IPS-20b (cell line): ENCODE results near the gene CD300C.
"Not testable (repeated sequence)": the region's sequence is repeated elsewhere in the genome, so short reads cannot be mapped to it uniquely, and the experiment has no call there.

Experiments
- H3K27ac ChIP-seq: one replicate; pipeline ENCODE4 v1.5.1; 2013; ENCODE audit warnings: low read length
- H3K27me3 ChIP-seq: 2 replicates; pipeline ENCODE4 v1.6.1; 2013; ENCODE audit warnings: mild to moderate bottlenecking, low read length, inconsistent platforms; ENCODE audit not compliant: insufficient read depth
- H3K36me3 ChIP-seq: 2 replicates; pipeline ENCODE4 v1.6.1; 2013; ENCODE audit warnings: low read depth, mild to moderate bottlenecking, inconsistent platforms, low read length, moderate library complexity; ENCODE audit not compliant: insufficient read depth
- H3K4me1 ChIP-seq: 2 replicates; pipeline ENCODE4 v1.6.1; 2013; ENCODE audit warnings: mild to moderate bottlenecking, control low read depth, inconsistent platforms, low read length, moderate library complexity; ENCODE audit not compliant: insufficient read depth
- H3K4me3 ChIP-seq: 2 replicates; pipeline ENCODE4 v1.5.1; 2013; ENCODE audit warnings: mild to moderate bottlenecking, low read length, inconsistent platforms
- H3K9ac ChIP-seq: 2 replicates; pipeline ENCODE4 v1.6.1; 2013; ENCODE audit warnings: low read depth, mild to moderate bottlenecking, inconsistent platforms, low read length, moderate library complexity
- H3K9me3 ChIP-seq: 2 replicates; pipeline ENCODE4 v1.6.1; 2013; ENCODE audit warnings: mild to moderate bottlenecking, low read depth, low read length, inconsistent platforms; ENCODE audit not compliant: insufficient read depth

CD300C gene

GRCh38 chr17:74516561-74517328 is 29.2 kb downstream of the CD300C start:
- H3K27ac ChIP-seq, result no peak overlapping the region
- peaks cover 19% of the 10 kb centered on the region; the same call in 1 of the 2 replicates for H3K9me3 ChIP-seq
- no peak overlapping the region for H3K9ac ChIP-seq
- H3K27me3 ChIP-seq, result peaks cover 5% of the 10 kb centered on the region; the same call in 1 of the 2 replicates
- H3K36me3 ChIP-seq, result no peaks in the 10 kb centered on the region
- no peak overlapping the region for H3K4me3 ChIP-seq
- H3K4me1 ChIP-seq, result no peaks in the 10 kb centered on the region

DNA sequence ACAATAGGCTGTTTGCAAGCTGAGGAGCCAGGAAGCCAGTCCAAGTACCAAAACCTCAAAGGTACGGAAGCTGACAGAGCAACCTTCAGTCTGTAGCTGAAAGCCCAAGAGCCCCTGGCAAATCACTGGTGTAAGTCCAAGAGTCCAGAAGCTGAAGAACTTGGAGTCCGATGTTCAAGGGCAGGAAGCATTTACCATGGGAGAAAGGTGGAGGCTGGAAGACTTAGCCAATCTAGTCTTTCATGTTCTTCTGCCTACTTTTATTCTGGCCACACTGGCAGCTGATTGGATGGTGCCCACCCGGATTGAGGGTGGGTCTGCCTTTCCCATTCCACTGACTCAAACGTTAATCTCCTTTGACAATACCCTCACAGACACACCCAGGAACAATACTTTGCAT is 30.0 kb downstream of the CD300C start:
- Histone ChIP-seq H3K4me3 (no peak overlapping the region), H3K27me3 (peaks cover 5% of the 10 kb centered on the region; the same call in 1 of the 2 replicates), H3K4me1 (no peaks in the 10 kb centered on the region), H3K9ac (no peak overlapping the region), H3K36me3 (no peaks in the 10 kb centered on the region), H3K27ac (no peak overlapping the region), H3K9me3 (peaks cover 19% of the 10 kb centered on the region; the same call in 1 of the 2 replicates)

DNA sequence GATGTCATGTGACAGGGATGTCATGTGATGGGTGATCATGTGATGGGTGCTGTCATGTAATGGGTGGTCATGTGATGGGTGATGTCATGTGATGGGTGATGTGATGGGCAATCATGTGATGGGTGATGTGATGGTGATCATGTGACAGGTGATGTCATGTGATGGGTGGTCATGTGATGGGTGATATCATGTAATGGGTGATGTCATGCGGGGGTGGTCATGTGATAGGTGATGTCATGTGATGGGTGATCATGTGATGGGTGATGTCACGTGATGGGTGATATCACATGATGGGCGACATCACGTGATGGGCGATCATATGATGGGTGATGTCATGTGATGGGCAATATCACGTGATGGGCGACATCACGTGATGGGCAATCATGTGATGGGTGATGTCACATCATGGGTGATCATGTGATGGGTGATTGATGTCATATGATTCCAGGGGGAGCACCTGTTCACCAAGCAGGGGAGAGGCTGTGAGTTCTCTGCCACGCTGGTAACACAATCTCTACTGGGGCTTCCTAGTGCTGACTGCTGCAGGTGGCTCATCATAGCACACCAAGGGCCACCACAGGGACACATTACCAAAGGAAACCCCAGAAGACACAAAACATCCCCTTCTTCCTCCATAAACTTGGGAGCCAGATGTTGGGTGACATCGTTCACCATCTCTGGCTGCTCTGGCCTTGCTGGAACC is 31.1 kb downstream of the CD300C start:
- Histone ChIP-seq H3K27me3 (peaks cover 5% of the 10 kb centered on the region; the same call in 1 of the 2 replicates), H3K4me3 (no peak overlapping the region)

DNA sequence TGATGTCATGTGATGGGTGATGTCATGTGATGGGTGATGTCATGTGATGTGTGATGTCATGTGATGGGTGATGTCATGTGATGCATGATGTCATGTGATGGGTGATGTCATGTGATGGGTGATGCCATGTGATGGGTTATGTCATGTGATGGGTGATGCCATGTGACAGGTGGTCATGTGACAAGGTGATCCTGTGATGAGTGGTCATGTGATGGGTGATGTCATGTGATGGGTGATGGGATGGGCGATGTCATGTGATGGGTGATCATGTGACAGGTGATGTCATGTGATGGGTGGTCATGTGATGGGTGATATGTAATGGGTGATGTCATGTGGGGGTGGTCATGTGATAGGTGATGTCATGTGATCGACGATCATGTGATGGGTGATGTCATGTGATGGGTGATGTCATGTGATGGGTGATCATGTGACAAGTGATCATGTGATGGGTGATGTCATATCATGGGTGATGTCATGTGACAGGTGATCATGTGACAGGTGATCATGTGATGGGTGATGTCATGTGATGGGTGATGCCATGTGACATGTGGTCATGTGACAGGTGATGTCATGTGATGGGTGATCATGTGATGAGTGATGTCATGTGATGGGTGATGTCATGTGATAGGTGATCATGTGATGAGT is 31.8 kb downstream of the CD300C start:
- no peaks in the 10 kb centered on the region for H3K4me1 ChIP-seq
- peaks cover 19% of the 10 kb centered on the region; the same call in 1 of the 2 replicates for H3K9me3 ChIP-seq
- peaks cover 5% of the 10 kb centered on the region; the same call in 1 of the 2 replicates for H3K27me3 ChIP-seq
- no peak overlapping the region for H3K27ac ChIP-seq
- no peak overlapping the region for H3K4me3 ChIP-seq
- no peak overlapping the region for H3K9ac ChIP-seq
- no peaks in the 10 kb centered on the region for H3K36me3 ChIP-seq

More for the DNA sequence above, 31.1 kb downstream of the CD300C start:
- peaks cover 19% of the 10 kb centered on the region; the same call in 1 of the 2 replicates for H3K9me3 ChIP-seq
- no peak overlapping the region for H3K27ac ChIP-seq
- H3K36me3 ChIP-seq, result no peaks in the 10 kb centered on the region
- no peak overlapping the region for H3K9ac ChIP-seq
- no peaks in the 10 kb centered on the region for H3K4me1 ChIP-seq

GRCh38 chr17:74512624-74513091 is 33.3 kb downstream of the CD300C start:
- no peak overlapping the region for H3K4me3 ChIP-seq
- H3K36me3 ChIP-seq, result no peaks in the 10 kb centered on the region
- H3K27ac ChIP-seq, result no peak overlapping the region
- H3K27me3 ChIP-seq, result peaks cover 5% of the 10 kb centered on the region; the same call in 1 of the 2 replicates
- peaks cover 14% of the 10 kb centered on the region; the same call in 1 of the 2 replicates for H3K9me3 ChIP-seq
- no peaks in the 10 kb centered on the region for H3K4me1 ChIP-seq
- H3K9ac ChIP-seq, result no peak overlapping the region

DNA sequence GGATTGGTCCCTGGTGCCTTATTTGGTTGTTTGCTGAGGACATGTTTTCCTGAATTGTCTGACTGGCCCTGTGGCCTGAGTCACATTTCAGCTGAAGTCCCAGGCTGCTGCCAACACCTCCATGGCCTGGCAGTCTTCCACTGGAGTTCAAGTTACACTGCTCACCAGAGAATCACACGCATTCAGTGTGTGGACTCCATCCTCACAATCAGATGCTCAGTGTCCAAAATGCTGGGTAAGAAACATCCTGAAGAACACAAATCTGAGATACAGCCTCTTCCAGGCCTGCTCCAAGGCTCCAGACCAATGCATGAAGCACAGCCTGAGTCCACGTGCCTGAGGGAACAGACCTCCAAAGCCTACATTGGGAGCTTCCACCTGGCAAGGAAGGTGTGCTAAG is 33.9 kb downstream of the CD300C start:
- Histone ChIP-seq H3K27me3 (peaks cover 5% of the 10 kb centered on the region; the same call in 1 of the 2 replicates), H3K9me3 (peaks cover 14% of the 10 kb centered on the region; the same call in 1 of the 2 replicates), H3K27ac (no peak overlapping the region), H3K4me3 (no peak overlapping the region), H3K9ac (no peak overlapping the region), H3K36me3 (no peaks in the 10 kb centered on the region), H3K4me1 (no peaks in the 10 kb centered on the region)

DNA sequence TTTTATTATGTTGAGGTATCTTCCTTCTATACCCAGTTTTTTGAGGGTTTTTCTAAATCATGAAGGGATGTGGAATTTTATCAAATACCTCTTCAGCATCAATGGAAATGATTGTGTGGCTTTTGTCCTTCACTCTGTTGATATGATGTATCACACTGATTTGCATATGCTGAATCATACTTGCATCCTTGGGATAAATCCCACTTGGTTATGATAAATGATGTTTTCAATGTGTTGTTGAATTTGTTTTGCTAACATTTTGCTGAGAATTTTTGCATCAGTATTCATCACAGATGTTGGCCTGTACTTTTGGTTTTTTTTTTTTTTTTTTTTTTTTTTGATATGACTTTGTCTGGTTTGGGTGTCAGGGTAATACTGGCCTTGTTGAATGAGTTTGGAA is 37.8 kb downstream of the CD300C start:
- Histone ChIP-seq H3K36me3 (no peaks in the 10 kb centered on the region), H3K27me3 (peaks cover 5% of the 10 kb centered on the region; the same call in 1 of the 2 replicates), H3K9me3 (no peaks in the 10 kb centered on the region), H3K4me1 (no peaks in the 10 kb centered on the region), H3K27ac (no peak overlapping the region), H3K4me3 (no peak overlapping the region), H3K9ac (no peak overlapping the region)

DNA sequence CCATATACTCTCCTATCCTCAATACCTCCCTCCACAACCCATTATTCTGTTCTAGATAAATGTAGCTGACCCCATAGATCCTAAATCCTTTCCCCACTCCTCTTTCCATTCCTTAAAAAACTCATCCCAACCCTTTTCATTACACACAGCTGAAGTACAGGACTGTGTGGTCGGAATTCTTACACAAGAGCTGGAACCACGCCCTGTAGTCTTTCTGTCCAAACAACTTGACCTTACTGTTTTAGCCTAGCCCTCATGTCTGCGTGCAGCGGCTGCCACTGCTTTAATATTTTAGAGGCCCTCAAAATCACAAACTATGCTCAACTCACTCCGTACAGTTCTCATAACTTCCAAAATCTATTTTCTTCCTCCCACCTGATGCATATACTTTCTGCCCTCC is 42.0 kb downstream of the CD300C start:
- H3K27me3 ChIP-seq, H3K4me1 ChIP-seq, H3K9me3 ChIP-seq, H3K4me3 ChIP-seq, H3K27ac ChIP-seq, H3K9ac ChIP-seq, H3K36me3 ChIP-seq: not testable (repeated sequence)

GRCh38 chr17:74502861-74503260 is 43.1 kb downstream of the CD300C start:
- no peaks in the 10 kb centered on the region for H3K4me1 ChIP-seq
- H3K9me3 ChIP-seq, result no peaks in the 10 kb centered on the region
- no peak overlapping the region for H3K27ac ChIP-seq
- no peak overlapping the region for H3K4me3 ChIP-seq
- H3K9ac ChIP-seq, result no peak overlapping the region
- H3K36me3 ChIP-seq, result no peaks in the 10 kb centered on the region
- H3K27me3 ChIP-seq, result peaks cover 3% of the 10 kb centered on the region; the same call in 1 of the 2 replicates

GRCh38 chr17:74499992-74500391 is 45.9 kb downstream of the CD300C start:
- Histone ChIP-seq H3K4me3 (no peak overlapping the region), H3K4me1 (no peaks in the 10 kb centered on the region), H3K9ac (no peak overlapping the region), H3K9me3 (no peaks in the 10 kb centered on the region), H3K27me3 (peaks cover 3% of the 10 kb centered on the region; the same call in 1 of the 2 replicates), H3K36me3 (no peaks in the 10 kb centered on the region), H3K27ac (no peak overlapping the region)

DNA sequence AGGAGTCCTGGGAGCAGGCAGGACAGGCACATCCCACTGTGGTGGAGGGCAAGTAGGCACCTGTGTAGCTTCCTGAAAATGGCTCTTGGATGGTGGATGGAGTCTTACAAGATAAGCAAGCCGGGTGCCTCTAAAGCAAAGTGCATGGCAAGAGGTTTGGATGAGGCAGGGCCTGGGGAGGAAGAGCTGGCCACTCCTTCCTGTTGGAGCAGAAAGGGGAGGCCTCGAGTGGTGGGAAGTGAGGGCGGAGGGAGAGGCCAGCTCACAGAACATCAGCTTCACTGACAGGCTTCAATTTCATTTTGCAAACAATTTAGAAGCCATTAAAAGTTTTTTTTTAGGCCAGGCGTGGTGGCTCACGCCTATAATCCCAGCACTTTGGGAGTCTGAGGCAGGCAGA is 48.4 kb downstream of the CD300C start:
- Histone ChIP-seq H3K27me3 (no peaks in the 10 kb centered on the region), H3K27ac (no peak overlapping the region)

More for the DNA sequence above, 48.4 kb downstream of the CD300C start:
- no peak overlapping the region for H3K4me3 ChIP-seq
- H3K9ac ChIP-seq, result no peak overlapping the region
- H3K9me3 ChIP-seq, result no peaks in the 10 kb centered on the region
- no peaks in the 10 kb centered on the region for H3K36me3 ChIP-seq
- no peaks in the 10 kb centered on the region for H3K4me1 ChIP-seq
